Measurements from ENCODE around the gene ERGIC3.

The ERGIC3 gene
- total RNA-seq, result 67.8 to 104 (median 90.2) reads per million in 3 donors

DNA sequence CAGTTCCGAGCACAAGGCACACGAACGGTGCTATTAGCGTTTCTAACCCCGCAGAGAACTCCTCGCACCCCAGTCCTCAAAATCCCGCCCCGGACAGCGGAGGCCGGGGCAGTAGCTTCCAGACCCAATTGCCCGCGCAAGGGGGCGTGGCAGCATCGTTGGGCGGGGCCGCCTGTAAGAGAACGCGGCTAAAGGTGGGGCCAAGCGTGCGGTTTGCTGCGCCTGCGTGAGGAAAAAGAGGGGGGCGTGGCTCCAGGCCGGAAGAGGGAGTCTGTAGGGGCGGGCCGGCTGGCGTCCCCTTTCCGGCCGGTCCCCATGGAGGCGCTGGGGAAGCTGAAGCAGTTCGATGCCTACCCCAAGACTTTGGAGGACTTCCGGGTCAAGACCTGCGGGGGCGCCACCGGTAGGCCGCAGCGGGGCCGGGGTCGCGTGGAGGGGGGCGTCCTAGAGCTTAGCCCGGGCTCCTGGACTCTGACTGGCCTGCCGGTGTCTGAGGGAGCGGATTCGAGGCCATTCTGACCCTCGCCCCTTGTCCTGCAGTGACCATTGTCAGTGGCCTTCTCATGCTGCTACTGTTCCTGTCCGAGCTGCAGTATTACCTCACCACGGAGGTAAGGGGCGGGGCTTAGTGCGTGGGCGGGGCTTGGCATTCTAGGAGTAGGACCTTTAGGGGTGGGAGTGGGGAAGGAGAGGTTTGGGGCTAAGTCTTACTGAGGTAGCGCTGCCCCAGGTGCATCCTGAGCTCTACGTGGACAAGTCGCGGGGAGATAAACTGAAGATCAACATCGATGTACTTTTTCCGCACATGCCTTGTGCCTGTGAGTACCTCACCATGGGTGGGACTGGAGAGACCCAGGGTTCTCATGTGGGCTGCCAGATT is at the start of gene ERGIC3:
ERGIC3 (plus strand) TSS at position 296 of the 880 bp plus-strand sequence; CDS start at position 316, 20 bp downstream.
- H3K27me3 ChIP-seq (replicated peaks; ENCODE audit: control insufficient read depth, insufficient read depth, low read length, poor library complexity, severe bottlenecking), result no peaks in the 10 kb centered on the region
- H3K27ac ChIP-seq (ENCODE audit: insufficient read depth, low read length, poor library complexity, severe bottlenecking), result peak within 1 kb of the TSS; percentile 79
- H3K4me1 ChIP-seq (ENCODE audit: control insufficient read depth, insufficient read depth, low read length, poor library complexity, severe bottlenecking), result peaks cover 3% of the 10 kb centered on the region
- peak; percentile 92 to 95 (median 94) for DNase-seq
- H3K4me3 ChIP-seq (ENCODE audit: insufficient read depth, low read depth, low read length, poor library complexity, severe bottlenecking), result peak within 1 kb of the TSS; percentile 92
- no peaks in the 10 kb centered on the region for H3K9me3 ChIP-seq (ENCODE audit: control insufficient read depth, low read length)
- no peaks in the 10 kb centered on the region for H3K36me3 ChIP-seq (ENCODE audit: control insufficient read depth, insufficient read depth, low read length)

DNA sequence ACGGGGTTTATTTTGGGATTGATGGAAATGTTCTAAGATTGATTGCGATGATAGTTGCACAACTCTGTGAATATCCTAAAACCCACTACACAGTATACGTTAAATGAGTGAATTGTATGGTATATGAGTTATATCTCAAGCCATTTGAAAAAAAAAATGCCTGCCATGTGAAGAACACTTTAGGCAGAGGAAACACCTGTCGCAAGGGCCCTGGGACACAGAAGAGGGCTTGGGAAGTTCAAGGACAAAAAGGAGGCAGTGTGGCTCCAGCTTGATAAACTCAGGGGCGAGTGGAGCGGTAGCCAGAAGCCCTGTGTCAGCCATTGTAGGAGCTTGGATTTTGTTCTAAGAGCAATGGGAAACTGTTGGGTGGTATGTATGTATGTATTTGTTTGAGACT is 49.5 kb upstream of the ERGIC3 start:
- Histone ChIP-seq H3K4me3 (ENCODE audit: insufficient read depth, low read depth, low read length, poor library complexity, severe bottlenecking) (peak overlapping the region; percentile 75), H3K27me3 (replicated peaks; ENCODE audit: control insufficient read depth, insufficient read depth, low read length, poor library complexity, severe bottlenecking) (no peaks in the 10 kb centered on the region), H3K36me3 (ENCODE audit: control insufficient read depth, insufficient read depth, low read length) (peaks cover 43% of the 10 kb centered on the region), H3K27ac (ENCODE audit: insufficient read depth, low read length, poor library complexity, severe bottlenecking) (no peak overlapping the region), H3K4me1 (ENCODE audit: control insufficient read depth, insufficient read depth, low read length, poor library complexity, severe bottlenecking) (peaks cover 24% of the 10 kb centered on the region), H3K9me3 (ENCODE audit: control insufficient read depth, low read length) (no peaks in the 10 kb centered on the region)
- DNase-seq, result no peak

GRCh38 chr20:35496481-35496880 is 45.4 kb upstream of the ERGIC3 start:
- peaks cover 84% of the 10 kb centered on the region for H3K36me3 ChIP-seq (ENCODE audit: control insufficient read depth, insufficient read depth, low read length)
- H3K27ac ChIP-seq (ENCODE audit: insufficient read depth, low read length, poor library complexity, severe bottlenecking), result no peak overlapping the region
- peaks cover 13% of the 10 kb centered on the region for H3K4me1 ChIP-seq (ENCODE audit: control insufficient read depth, insufficient read depth, low read length, poor library complexity, severe bottlenecking)
- no peaks in the 10 kb centered on the region for H3K9me3 ChIP-seq (ENCODE audit: control insufficient read depth, low read length)
- H3K27me3 ChIP-seq (replicated peaks; ENCODE audit: control insufficient read depth, insufficient read depth, low read length, poor library complexity, severe bottlenecking), result no peaks in the 10 kb centered on the region
- DNase-seq, result no peak
- no peak overlapping the region for H3K4me3 ChIP-seq (ENCODE audit: insufficient read depth, low read depth, low read length, poor library complexity, severe bottlenecking)

DNA sequence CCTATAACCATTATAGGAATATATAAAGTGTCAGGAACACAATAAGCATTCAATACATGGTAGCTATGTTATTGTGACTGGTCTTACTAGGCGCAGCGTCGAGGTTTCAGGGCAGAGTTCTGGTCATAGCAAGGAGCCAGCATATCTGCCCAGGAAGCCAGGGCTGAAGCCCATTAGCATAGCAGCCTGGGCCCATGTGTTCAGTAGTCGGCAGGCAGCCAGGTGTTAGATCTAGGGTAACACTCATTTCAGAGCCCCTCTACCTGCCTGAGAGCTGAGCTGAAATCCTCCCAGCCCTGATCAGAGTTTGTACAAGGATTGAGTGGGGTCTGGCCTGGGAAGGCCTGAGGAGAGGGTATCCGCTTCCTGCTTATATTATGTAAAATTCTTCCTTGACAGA is 44.6 kb upstream of the ERGIC3 start:
- peaks cover 92% of the 10 kb centered on the region for H3K36me3 ChIP-seq (ENCODE audit: control insufficient read depth, insufficient read depth, low read length)
- DNase-seq, result no peak
- no peak overlapping the region for H3K4me3 ChIP-seq (ENCODE audit: insufficient read depth, low read depth, low read length, poor library complexity, severe bottlenecking)

DNA sequence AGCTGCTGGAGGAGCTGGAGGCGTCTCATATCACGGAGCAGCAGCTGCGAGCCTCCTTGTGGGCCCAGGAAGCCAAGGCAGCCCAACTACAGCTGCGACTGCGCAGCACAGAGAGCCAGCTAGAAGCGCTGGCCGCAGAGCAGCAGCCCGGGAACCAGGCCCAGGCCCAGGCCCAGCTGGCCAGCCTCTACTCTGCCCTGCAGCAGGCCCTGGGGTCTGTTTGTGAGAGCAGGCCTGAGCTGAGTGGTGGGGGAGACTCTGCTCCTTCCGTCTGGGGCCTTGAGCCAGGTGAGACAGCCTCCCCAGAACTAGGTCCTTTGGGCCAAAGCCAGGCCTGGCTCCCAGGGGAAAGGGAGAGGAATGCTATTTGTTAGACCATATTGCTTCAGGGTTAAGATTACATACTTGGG is 44.1 kb upstream of the ERGIC3 start:
- H3K9me3 ChIP-seq (ENCODE audit: control insufficient read depth, low read length), result no peaks in the 10 kb centered on the region
- peaks cover 97% of the 10 kb centered on the region for H3K36me3 ChIP-seq (ENCODE audit: control insufficient read depth, insufficient read depth, low read length)
- DNase-seq, result no peak
- H3K27me3 ChIP-seq (replicated peaks; ENCODE audit: control insufficient read depth, insufficient read depth, low read length, poor library complexity, severe bottlenecking), result no peaks in the 10 kb centered on the region
- H3K4me3 ChIP-seq (ENCODE audit: insufficient read depth, low read depth, low read length, poor library complexity, severe bottlenecking), result no peak overlapping the region
- H3K27ac ChIP-seq (ENCODE audit: insufficient read depth, low read length, poor library complexity, severe bottlenecking), result no peak overlapping the region
- H3K4me1 ChIP-seq (ENCODE audit: control insufficient read depth, insufficient read depth, low read length, poor library complexity, severe bottlenecking), result no peaks in the 10 kb centered on the region

More for the DNA sequence above, 44.6 kb upstream of the ERGIC3 start:
- Histone ChIP-seq H3K27ac (ENCODE audit: insufficient read depth, low read length, poor library complexity, severe bottlenecking) (no peak overlapping the region), H3K4me1 (ENCODE audit: control insufficient read depth, insufficient read depth, low read length, poor library complexity, severe bottlenecking) (peaks cover 4% of the 10 kb centered on the region), H3K9me3 (ENCODE audit: control insufficient read depth, low read length) (no peaks in the 10 kb centered on the region), H3K27me3 (replicated peaks; ENCODE audit: control insufficient read depth, insufficient read depth, low read length, poor library complexity, severe bottlenecking) (no peaks in the 10 kb centered on the region)

GRCh38 chr20:35499271-35499670 is 42.6 kb upstream of the ERGIC3 start:
- Histone ChIP-seq H3K9me3 (ENCODE audit: control insufficient read depth, low read length) (no peaks in the 10 kb centered on the region), H3K4me1 (ENCODE audit: control insufficient read depth, insufficient read depth, low read length, poor library complexity, severe bottlenecking) (no peaks in the 10 kb centered on the region), H3K4me3 (ENCODE audit: insufficient read depth, low read depth, low read length, poor library complexity, severe bottlenecking) (no peak overlapping the region), H3K27me3 (replicated peaks; ENCODE audit: control insufficient read depth, insufficient read depth, low read length, poor library complexity, severe bottlenecking) (no peaks in the 10 kb centered on the region), H3K27ac (ENCODE audit: insufficient read depth, low read length, poor library complexity, severe bottlenecking) (no peak overlapping the region), H3K36me3 (ENCODE audit: control insufficient read depth, insufficient read depth, low read length) (peaks cover 100% of the 10 kb centered on the region)
- DNase-seq, result no peak

DNA sequence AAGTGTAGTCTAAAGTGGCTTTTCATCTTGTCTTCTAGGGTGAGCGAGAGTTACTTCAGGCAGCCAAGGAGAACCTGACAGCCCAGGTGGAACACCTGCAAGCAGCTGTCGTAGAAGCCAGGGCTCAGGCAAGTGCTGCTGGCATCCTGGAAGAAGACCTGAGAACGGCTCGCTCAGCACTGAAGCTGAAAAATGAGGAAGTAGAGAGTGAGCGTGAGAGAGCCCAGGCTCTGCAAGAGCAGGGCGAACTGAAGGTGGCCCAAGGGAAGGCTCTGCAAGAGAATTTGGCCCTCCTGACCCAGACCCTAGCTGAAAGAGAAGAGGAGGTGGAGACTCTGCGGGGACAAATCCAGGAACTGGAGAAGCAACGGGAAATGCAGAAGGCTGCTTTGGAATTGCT is 39.5 kb upstream of the ERGIC3 start:
- H3K36me3 ChIP-seq (ENCODE audit: control insufficient read depth, insufficient read depth, low read length), result peaks cover 99% of the 10 kb centered on the region
- DNase-seq, result no peak
- no peaks in the 10 kb centered on the region for H3K4me1 ChIP-seq (ENCODE audit: control insufficient read depth, insufficient read depth, low read length, poor library complexity, severe bottlenecking)
- no peaks in the 10 kb centered on the region for H3K9me3 ChIP-seq (ENCODE audit: control insufficient read depth, low read length)
- H3K27ac ChIP-seq (ENCODE audit: insufficient read depth, low read length, poor library complexity, severe bottlenecking), result no peak overlapping the region
- H3K27me3 ChIP-seq (replicated peaks; ENCODE audit: control insufficient read depth, insufficient read depth, low read length, poor library complexity, severe bottlenecking), result no peaks in the 10 kb centered on the region
- H3K4me3 ChIP-seq (ENCODE audit: insufficient read depth, low read depth, low read length, poor library complexity, severe bottlenecking), result no peak overlapping the region

DNA sequence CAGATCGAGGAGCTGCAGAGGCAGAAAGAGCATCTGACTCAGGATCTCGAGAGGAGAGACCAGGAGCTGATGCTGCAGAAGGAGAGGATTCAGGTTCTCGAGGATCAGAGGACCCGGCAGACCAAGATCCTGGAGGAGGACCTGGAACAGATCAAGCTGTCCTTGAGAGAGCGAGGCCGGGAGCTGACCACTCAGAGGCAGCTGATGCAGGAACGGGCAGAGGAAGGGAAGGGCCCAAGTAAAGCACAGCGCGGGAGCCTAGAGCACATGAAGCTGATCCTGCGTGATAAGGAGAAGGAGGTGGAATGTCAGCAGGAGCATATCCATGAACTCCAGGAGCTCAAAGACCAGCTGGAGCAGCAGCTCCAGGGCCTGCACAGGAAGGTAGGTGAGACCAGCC is 38.6 kb upstream of the ERGIC3 start:
- H3K36me3 ChIP-seq (ENCODE audit: control insufficient read depth, insufficient read depth, low read length), result peaks cover 99% of the 10 kb centered on the region
- DNase-seq, result no peak

DNA sequence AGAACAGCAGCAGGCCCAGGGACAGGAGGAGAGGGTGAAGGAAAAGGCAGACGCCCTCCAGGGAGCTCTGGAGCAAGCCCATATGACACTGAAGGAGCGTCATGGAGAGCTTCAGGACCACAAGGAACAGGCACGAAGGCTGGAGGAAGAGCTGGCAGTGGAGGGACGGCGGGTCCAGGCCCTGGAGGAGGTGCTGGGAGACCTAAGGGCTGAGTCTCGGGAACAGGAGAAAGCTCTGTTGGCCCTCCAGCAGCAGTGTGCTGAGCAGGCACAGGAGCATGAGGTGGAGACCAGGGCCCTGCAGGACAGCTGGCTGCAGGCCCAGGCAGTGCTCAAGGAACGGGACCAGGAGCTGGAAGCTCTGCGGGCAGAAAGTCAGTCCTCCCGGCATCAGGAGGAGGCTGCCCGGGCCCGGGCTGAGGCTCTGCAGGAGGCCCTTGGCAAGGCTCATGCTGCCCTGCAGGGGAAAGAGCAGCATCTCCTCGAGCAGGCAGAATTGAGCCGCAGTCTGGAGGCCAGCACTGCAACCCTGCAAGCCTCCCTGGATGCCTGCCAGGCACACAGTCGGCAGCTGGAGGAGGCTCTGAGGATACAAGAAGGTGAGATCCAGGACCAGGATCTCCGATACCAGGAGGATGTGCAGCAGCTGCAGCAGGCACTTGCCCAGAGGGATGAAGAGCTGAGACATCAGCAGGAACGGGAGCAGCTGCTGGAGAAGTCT is 37.9 kb upstream of the ERGIC3 start:
- no peaks in the 10 kb centered on the region for H3K4me1 ChIP-seq (ENCODE audit: control insufficient read depth, insufficient read depth, low read length, poor library complexity, severe bottlenecking)
- no peak overlapping the region for H3K4me3 ChIP-seq (ENCODE audit: insufficient read depth, low read depth, low read length, poor library complexity, severe bottlenecking)
- no peak for DNase-seq
- no peaks in the 10 kb centered on the region for H3K9me3 ChIP-seq (ENCODE audit: control insufficient read depth, low read length)
- H3K27ac ChIP-seq (ENCODE audit: insufficient read depth, low read length, poor library complexity, severe bottlenecking), result no peak overlapping the region
- no peaks in the 10 kb centered on the region for H3K27me3 ChIP-seq (replicated peaks; ENCODE audit: control insufficient read depth, insufficient read depth, low read length, poor library complexity, severe bottlenecking)
- peaks cover 99% of the 10 kb centered on the region for H3K36me3 ChIP-seq (ENCODE audit: control insufficient read depth, insufficient read depth, low read length)

More for the DNA sequence above, 38.6 kb upstream of the ERGIC3 start:
- H3K9me3 ChIP-seq (ENCODE audit: control insufficient read depth, low read length), result no peaks in the 10 kb centered on the region
- H3K4me3 ChIP-seq (ENCODE audit: insufficient read depth, low read depth, low read length, poor library complexity, severe bottlenecking), result no peak overlapping the region
- H3K27ac ChIP-seq (ENCODE audit: insufficient read depth, low read length, poor library complexity, severe bottlenecking), result no peak overlapping the region
- no peaks in the 10 kb centered on the region for H3K4me1 ChIP-seq (ENCODE audit: control insufficient read depth, insufficient read depth, low read length, poor library complexity, severe bottlenecking)
- no peaks in the 10 kb centered on the region for H3K27me3 ChIP-seq (replicated peaks; ENCODE audit: control insufficient read depth, insufficient read depth, low read length, poor library complexity, severe bottlenecking)

- Histone ChIP-seq H3K36me3 (ENCODE audit: control insufficient read depth, insufficient read depth, low read length) (peaks cover 99% of the 10 kb centered on the region), H3K27me3 (replicated peaks; ENCODE audit: control insufficient read depth, insufficient read depth, low read length, poor library complexity, severe bottlenecking) (no peaks in the 10 kb centered on the region), H3K9me3 (ENCODE audit: control insufficient read depth, low read length) (no peaks in the 10 kb centered on the region), H3K4me1 (ENCODE audit: control insufficient read depth, insufficient read depth, low read length, poor library complexity, severe bottlenecking) (no peaks in the 10 kb centered on the region), H3K27ac (ENCODE audit: insufficient read depth, low read length, poor library complexity, severe bottlenecking) (no peak overlapping the region), H3K4me3 (ENCODE audit: insufficient read depth, low read depth, low read length, poor library complexity, severe bottlenecking) (no peak overlapping the region)
- DNase-seq, result no peak
These were observed 37.1 kb upstream of the ERGIC3 start for GRCh38 chr20:35504751-35505150.

All from effector memory CD4-positive, alpha-beta T cell (primary cell).